Activated CD8-positive, alpha-beta T cell treated with anti-CD3 and anti-CD28 coated beads for 36 hours (primary cell): Measurements from ENCODE around the gene KCNJ12. TPM values are rescaled to one million over a fixed set of nuclear protein-coding genes. Genes with fewer than 3 reads are reported as not detected.
"Not testable (repeated sequence)": the region's sequence is repeated elsewhere in the genome, so short reads cannot be mapped to it uniquely, and the experiment has no call there.

Experiments used
- ATAC-seq: fragments of 200-7000 bp; cut with Tn5 transposase; one replicate; pipeline ENCODE4 v1.10.0; 2021; ENCODE audit warnings: mild to moderate bottlenecking, moderate library complexity
- CTCF ChIA-PET: fragments of 350-600 bp; sonication (Branson Sonifier 250); formaldehyde crosslinking; loops from one replicate; lab custom pipeline; 2021; ENCODE audit warnings: antibody characterized with exemption; lab: Charles Lee
- POLR2A ChIA-PET: fragments of 350-600 bp; sonication (Branson Sonifier 250); formaldehyde crosslinking; loops from one replicate; lab custom pipeline; 2021; ENCODE audit warnings: antibody characterized with exemption; lab: Charles Lee
- DNase-seq: peaks from one replicate; pipeline ENCODE4 v3.0.0-alpha.2; 2020
- H3K27ac Mint-ChIP-seq: one replicate; pipeline ENCODE4 v1.8.0; 2021; ENCODE audit warnings: mild to moderate bottlenecking, mixed read lengths
- H3K27me3 Mint-ChIP-seq: one replicate; pipeline ENCODE4 v1.8.0; 2021; ENCODE audit warnings: mixed read lengths
- H3K36me3 Mint-ChIP-seq: one replicate; pipeline ENCODE4 v1.8.0; 2021; ENCODE audit warnings: low read depth, mixed read lengths
- H3K4me1 Mint-ChIP-seq: one replicate; pipeline ENCODE4 v1.8.0; 2021; ENCODE audit warnings: low read depth, mixed read lengths
- H3K4me3 Mint-ChIP-seq: one replicate; pipeline ENCODE4 v1.8.0; 2021; ENCODE audit warnings: mild to moderate bottlenecking, moderate library complexity, mixed read lengths
- H3K9me3 Mint-ChIP-seq: one replicate; pipeline ENCODE4 v1.8.0; 2021; ENCODE audit warnings: mixed read lengths
- intact Hi-C: fragments of 100-400 bp; cut with micrococcal nuclease; formaldehyde crosslinking; loops from one replicate; pipeline ENCODE4 v1.10.0; 2022
- total RNA-seq, 2 experiments: library from RNA; stranded (reverse); gene quantifications; one replicate each; pipeline ENCODE4 v1.2.3, GENCODE V29; 2021
- TF ChIP-seq, protein P1 (sequence below): fragments of 200-600 bp; IDR thresholded peaks from one replicate; pipeline ENCODE4 v1.8.0; 2022; ENCODE audit warnings: antibody characterized with exemption, mild to moderate bottlenecking

The KCNJ12 gene
- total RNA-seq, 2 experiments from 2014 or later, result not detected

DNA sequence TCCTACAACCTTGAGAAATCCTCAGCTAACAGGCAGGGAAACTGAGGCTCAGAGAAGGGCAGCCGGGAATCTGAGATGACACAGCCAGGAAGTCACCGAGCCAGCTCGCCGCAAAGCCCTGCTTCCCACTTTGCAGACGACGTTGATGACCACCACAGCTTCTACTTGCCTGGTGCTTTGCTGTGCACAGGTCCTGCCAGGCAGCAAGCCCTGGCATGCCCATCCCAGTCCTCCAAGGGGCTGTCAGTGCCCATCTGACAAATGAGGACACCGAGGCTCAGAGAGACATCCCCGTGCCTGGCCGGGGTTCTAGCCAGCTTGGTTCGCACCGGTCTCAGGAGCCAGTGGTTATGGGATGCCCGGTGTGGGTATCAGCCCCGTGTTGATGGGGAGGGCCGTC is 20.1 kb downstream of the KCNJ12 start:
- no peak for ATAC-seq
- Mint-ChIP-seq H3K9me3 (no peaks in the 10 kb centered on the region), H3K4me1 (no peaks in the 10 kb centered on the region), H3K4me3 (no peak overlapping the region), H3K27ac (no peak overlapping the region), H3K27me3 (no peaks in the 10 kb centered on the region), H3K36me3 (no peaks in the 10 kb centered on the region)
- intact Hi-C loops, result no loop called here
- POLR2A ChIA-PET, result no interaction called here
- no peak for DNase-seq
- TF ChIP-seq, protein P1, sequence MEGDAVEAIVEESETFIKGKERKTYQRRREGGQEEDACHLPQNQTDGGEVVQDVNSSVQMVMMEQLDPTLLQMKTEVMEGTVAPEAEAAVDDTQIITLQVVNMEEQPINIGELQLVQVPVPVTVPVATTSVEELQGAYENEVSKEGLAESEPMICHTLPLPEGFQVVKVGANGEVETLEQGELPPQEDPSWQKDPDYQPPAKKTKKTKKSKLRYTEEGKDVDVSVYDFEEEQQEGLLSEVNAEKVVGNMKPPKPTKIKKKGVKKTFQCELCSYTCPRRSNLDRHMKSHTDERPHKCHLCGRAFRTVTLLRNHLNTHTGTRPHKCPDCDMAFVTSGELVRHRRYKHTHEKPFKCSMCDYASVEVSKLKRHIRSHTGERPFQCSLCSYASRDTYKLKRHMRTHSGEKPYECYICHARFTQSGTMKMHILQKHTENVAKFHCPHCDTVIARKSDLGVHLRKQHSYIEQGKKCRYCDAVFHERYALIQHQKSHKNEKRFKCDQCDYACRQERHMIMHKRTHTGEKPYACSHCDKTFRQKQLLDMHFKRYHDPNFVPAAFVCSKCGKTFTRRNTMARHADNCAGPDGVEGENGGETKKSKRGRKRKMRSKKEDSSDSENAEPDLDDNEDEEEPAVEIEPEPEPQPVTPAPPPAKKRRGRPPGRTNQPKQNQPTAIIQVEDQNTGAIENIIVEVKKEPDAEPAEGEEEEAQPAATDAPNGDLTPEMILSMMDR, result no peak
- CTCF ChIA-PET, result interaction anchor here (0.9 kb wide), 1 partner anchor 117 kb away, joined by 3 read pairs; no protein-coding TSS in a partner anchor

DNA sequence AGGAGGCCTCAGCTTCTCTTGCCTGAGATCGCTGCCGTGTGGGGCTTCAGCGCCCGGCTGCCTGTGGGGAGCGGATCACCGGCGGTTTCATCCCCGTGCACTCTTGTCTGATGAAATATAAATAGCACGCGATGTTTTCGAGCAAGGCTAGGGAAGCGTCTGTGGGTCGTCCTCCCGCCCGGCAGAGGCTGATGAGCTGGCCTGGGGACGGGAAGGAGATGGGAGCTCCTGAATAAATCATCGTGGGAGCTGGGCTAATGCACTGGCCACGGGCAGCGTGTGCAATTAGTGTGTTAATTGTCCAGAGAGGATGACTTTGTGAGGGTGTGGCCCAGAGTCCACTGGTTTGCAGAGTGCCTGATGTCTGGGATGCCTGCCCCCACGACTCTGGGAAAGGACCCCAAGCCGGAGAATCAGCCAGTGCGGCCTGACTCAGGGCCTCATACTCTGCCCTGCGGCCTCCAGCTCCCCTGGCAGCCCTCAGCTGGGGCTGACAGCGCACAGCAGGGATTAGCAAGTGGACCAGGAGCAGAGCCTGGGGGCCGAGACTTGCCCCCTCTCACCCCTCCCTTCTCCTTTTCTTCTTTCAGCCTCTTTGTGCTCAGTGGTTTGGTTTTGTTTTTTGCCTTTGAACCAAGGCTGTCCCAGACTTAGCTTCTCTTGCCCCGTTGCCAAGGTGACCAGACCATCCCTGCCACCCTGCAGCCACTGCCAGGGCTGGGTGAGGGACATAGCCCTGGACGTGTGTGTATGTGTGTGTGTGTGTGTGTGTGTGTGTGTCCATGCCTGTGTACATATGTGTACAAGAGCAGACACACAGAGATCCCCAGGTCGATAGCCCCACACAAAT is 21.4 kb downstream of the KCNJ12 start:
- DNase-seq (no peak), ATAC-seq (no peak)
- Mint-ChIP-seq H3K9me3 (no peaks in the 10 kb centered on the region), H3K4me3 (no peak overlapping the region), H3K27me3 (no peaks in the 10 kb centered on the region), H3K4me1 (no peaks in the 10 kb centered on the region), H3K27ac (no peak overlapping the region), H3K36me3 (no peaks in the 10 kb centered on the region)
- intact Hi-C loops, result no loop called here
- ChIA-PET CTCF (no interaction called here), POLR2A (no interaction called here)
- TF ChIP-seq, protein P1, result no peak

DNA sequence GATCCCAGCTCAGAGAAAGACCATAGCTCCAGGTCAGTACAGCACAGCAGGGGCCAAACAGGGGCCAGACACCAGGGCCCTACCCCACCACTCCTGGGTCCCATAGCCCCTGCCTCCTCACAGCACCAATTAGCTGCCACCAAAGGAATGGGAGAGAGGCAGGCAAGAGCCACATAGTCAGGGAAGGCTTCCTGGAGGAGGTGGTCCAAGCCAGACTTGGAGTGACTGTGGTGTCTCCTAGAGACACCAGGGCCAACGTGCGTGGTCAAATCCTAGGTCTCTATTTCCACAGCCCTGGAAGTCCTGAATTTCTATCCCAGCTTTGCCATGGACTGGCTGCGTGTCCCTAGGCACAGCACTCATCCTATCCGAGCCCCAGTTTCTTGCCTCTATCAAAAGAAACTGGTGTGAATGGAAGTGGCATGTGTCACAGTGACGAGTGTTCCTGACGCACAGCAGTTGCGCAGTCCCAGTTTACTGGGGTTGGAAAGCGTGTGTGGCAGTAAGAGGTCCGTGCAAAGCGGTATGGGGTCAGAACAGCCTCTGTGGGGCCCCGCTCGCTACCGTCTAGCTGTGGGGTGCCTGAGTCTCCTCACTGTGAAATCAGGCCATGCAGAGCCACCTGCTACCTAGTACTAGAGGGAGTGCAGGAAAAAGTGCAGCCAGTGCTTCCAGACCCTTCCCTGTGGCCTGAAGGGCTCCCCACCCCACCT is 23.5 kb downstream of the KCNJ12 start:
- Mint-ChIP-seq H3K4me3 (no peak overlapping the region), H3K27me3 (no peaks in the 10 kb centered on the region), H3K36me3 (no peaks in the 10 kb centered on the region), H3K27ac (no peak overlapping the region), H3K9me3 (no peaks in the 10 kb centered on the region), H3K4me1 (peaks cover 2% of the 10 kb centered on the region)
- intact Hi-C loops, result no loop called here
- POLR2A ChIA-PET, result no interaction called here
- no peak for DNase-seq
- TF ChIP-seq, protein P1, result no peak
- no peak for ATAC-seq
- CTCF ChIA-PET, result no interaction called here

DNA sequence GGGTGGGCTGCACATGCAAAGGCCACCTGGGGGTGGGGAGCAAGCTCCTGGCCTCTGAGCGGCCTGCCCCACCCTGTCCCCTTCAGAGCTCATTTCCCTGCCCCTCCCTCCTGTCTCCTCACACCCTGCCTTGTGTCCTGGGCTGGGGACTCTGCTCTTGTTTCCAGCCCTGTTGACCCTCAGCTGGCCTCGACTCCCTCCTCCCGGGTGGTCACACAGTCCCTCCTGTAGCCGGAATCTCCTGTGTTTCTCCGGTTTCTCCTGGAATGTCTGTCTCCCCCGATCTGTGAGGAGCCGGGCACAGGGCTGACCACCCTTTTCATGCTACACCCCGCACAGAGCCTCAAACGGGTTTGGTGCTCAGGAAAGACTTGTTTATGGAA is 24.0 kb downstream of the KCNJ12 start:
- H3K4me3 Mint-ChIP-seq, DNase-seq, POLR2A ChIA-PET, H3K27me3 Mint-ChIP-seq, H3K27ac Mint-ChIP-seq, CTCF ChIA-PET, intact Hi-C loops, ATAC-seq, H3K4me1 Mint-ChIP-seq, H3K9me3 Mint-ChIP-seq, H3K36me3 Mint-ChIP-seq: not testable (repeated sequence)

DNA sequence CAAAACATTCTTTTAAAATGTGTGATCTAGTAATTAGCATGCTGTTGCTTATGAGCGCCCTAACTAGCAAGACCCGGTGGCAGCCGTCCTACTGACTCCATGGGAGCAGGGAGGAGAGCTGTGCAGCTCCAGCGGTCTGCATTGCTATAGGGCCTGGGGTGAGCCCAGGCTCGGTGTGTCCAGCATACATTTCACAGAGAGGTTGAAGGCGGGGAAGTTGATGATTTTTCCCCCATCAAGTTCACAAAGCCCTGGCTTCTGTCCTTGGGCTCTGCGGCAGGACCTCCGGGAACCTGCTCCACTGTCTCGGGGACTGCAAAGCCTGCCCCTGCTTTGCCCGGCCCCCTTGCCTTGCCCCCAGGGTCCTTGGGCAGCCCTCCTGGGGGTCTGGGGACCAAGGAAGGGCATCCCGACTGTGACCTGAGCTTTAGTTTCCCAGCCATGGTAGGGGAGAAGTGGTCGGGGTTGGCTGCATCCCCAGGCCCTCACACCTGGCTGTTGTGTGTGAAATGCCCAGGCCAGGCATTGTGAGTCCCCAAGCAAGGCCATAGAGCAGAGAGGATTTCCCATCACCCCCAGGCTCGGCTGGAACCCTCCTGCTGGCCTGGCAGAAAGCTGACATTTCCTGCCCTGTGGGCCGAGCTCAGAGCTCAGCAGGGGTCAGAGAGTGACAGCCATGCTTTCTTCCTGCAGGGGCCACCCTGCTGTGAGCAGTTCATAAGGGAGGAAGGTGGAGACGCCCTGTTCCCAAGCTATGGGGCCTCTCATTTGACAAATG is 24.8 kb downstream of the KCNJ12 start:
- Mint-ChIP-seq H3K9me3 (no peaks in the 10 kb centered on the region), H3K4me3 (no peak overlapping the region), H3K27ac (no peak overlapping the region), H3K4me1 (peaks cover 2% of the 10 kb centered on the region), H3K36me3 (no peaks in the 10 kb centered on the region), H3K27me3 (no peaks in the 10 kb centered on the region)
- ChIA-PET POLR2A (no interaction called here), CTCF (no interaction called here)
- ATAC-seq (no peak), DNase-seq (no peak)
- TF ChIP-seq, protein P1, result no peak
- intact Hi-C loops, result no loop called here

DNA sequence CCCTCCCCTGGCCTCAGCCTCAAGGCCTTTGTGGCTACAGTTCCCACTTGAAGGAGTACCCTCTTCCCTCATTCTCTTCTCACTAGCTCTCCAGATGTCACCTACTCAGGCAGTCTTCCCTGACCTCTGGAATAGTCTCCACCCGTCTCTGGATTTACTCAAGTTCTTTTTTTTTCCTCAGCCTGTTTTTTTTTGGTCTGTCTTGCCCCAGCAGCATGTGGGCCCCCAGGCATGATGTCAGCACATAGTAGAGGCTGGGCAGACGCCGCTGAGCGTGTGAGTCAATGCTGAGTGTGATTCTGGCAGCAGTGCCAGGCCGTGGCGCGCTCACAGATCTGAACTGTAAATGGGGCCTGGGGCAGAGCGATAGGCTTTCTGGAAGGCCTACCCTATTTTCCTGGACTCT is 26.0 kb downstream of the KCNJ12 start:
- H3K27me3 Mint-ChIP-seq, H3K9me3 Mint-ChIP-seq, H3K4me3 Mint-ChIP-seq, CTCF ChIA-PET, intact Hi-C loops, H3K4me1 Mint-ChIP-seq, H3K27ac Mint-ChIP-seq, DNase-seq, POLR2A ChIA-PET, H3K36me3 Mint-ChIP-seq, ATAC-seq: not testable (repeated sequence)

DNA sequence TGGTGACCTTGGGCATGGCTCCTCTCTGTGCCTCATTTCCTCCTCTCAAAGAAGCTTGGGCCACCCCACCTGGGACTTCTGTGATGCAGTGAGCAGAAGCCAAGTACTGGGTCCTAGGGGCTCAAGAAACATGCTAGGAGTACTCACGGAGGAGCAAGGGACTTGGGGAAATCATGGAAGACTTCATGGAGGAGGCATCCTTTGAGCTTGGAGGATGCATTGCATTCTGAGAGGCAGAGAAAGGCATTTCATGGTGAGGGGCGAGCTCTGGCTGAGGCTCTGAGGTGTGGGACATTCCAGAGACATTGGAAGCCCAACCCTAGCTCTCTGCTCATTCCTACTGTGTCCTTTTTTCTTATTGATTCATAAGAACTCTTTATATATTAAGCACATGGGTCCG is 26.8 kb downstream of the KCNJ12 start:
- ATAC-seq, DNase-seq, intact Hi-C loops, POLR2A ChIA-PET, H3K36me3 Mint-ChIP-seq, CTCF ChIA-PET, H3K9me3 Mint-ChIP-seq, H3K27me3 Mint-ChIP-seq, H3K4me3 Mint-ChIP-seq, H3K27ac Mint-ChIP-seq, H3K4me1 Mint-ChIP-seq: not testable (repeated sequence)

DNA sequence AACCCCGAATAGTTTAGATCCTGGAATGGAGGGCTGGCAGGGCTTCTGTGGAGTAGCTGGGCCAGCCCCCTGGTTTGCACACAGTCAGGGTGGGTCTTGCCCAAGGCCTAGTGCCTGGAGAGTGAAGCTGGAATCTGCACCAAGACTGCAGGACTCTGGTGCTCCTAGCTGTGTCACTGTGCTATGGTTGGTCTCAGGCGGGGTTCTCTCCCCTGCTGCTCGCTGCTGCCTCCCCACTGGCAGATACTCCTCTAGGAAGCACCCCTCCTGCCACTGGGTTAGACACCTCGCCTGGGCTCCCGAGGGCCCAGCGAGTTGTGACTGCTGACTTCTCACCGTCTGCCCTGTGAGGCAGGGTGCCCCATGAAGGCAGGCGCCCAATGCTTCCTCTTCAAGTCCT is 27.9 kb downstream of the KCNJ12 start:
- ATAC-seq, DNase-seq, CTCF ChIA-PET, intact Hi-C loops, H3K4me3 Mint-ChIP-seq, H3K27me3 Mint-ChIP-seq, H3K9me3 Mint-ChIP-seq, H3K27ac Mint-ChIP-seq, H3K36me3 Mint-ChIP-seq, POLR2A ChIA-PET, H3K4me1 Mint-ChIP-seq: not testable (repeated sequence)
